LNCaP clone FGC (cell line): ENCODE measurements around the gene NAA40.
A peak's percentile ranks its signal among the peaks of the same experiment; 100 is the strongest.

ENCODE experiments used
- DNase-seq: peaks from one replicate; pipeline ENCODE4 v3.0.0-alpha.2; 2011; ENCODE audit warnings: low read depth
- H3K4me3 ChIP-seq: 2 replicates; pipeline ENCODE4 v1.5.1; 2011; ENCODE audit warnings: mild to moderate bottlenecking, low read depth, low read length, control low read depth
- CTCF ChIP-seq: IDR thresholded peaks from 2 replicates; pipeline ENCODE4 v1.5.1; 2012; ENCODE audit warnings: mild to moderate bottlenecking; ENCODE audit not compliant: control insufficient read depth, insufficient read depth; ENCODE audit errors: extremely low read depth

Gene NAA40

GRCh38 chr11:63897459-63898146, 41.2 kb upstream of the NAA40 start:
- TF ChIP-seq CTCF, result no peak
- no peak overlapping the region for H3K4me3 ChIP-seq
- no peak for DNase-seq

GRCh38 chr11:63901660-63902059, 37.1 kb upstream of the NAA40 start:
- no peak overlapping the region for H3K4me3 ChIP-seq
- no peak for DNase-seq
- TF ChIP-seq CTCF, result peak; percentile 28; the same call in 1 of the 2 replicates

- TF ChIP-seq CTCF, result no peak
- DNase-seq, result no peak
- H3K4me3 ChIP-seq, result no peak overlapping the region
Measured at GRCh38 chr11:63903884-63904283, 34.9 kb upstream of the NAA40 start.

GRCh38 chr11:63904743-63905142, 34.1 kb upstream of the NAA40 start:
- DNase-seq, result no peak
- no peak for TF ChIP-seq CTCF
- no peak overlapping the region for H3K4me3 ChIP-seq

GRCh38 chr11:63905179-63905578, 33.6 kb upstream of the NAA40 start:
- no peak for TF ChIP-seq CTCF
- H3K4me3 ChIP-seq, result no peak overlapping the region
- no peak for DNase-seq

GRCh38 chr11:63906087-63906486, 32.7 kb upstream of the NAA40 start:
- H3K4me3 ChIP-seq, result no peak overlapping the region
- no peak for DNase-seq
- TF ChIP-seq CTCF, result no peak

GRCh38 chr11:63906585-63906984, 32.2 kb upstream of the NAA40 start:
- no peak for DNase-seq
- TF ChIP-seq CTCF, result peak; percentile 27
- H3K4me3 ChIP-seq, result no peak overlapping the region
